Nephron (organoid): ENCODE data around the gene IFI16.
"Not testable (repeated sequence)": the region's sequence is repeated elsewhere in the genome, so short reads cannot be mapped to it uniquely, and the experiment has no call there.

Source experiments
- H3K27ac Mint-ChIP-seq, 3 experiments: 2 replicates each; pipeline ENCODE4 v1.8.0; 2020; ENCODE audit warnings: mixed read lengths in 3 of 3, mild to moderate bottlenecking in 2 of 3, moderate library complexity in 1 of 3
- H3K27me3 Mint-ChIP-seq: 2 replicates; pipeline ENCODE4 v1.8.0; 2021; ENCODE audit warnings: low read depth, mild to moderate bottlenecking, moderate library complexity, mixed read lengths
- H3K36me3 Mint-ChIP-seq: 2 replicates; pipeline ENCODE4 v1.8.0; 2020; ENCODE audit warnings: low read depth, mixed read lengths
- H3K4me1 Mint-ChIP-seq: 2 replicates; pipeline ENCODE4 v1.8.0; 2020; ENCODE audit warnings: mixed read lengths
- H3K4me3 Mint-ChIP-seq, 3 experiments: 2 replicates each; pipeline ENCODE4 v1.8.0; 2020; ENCODE audit warnings: mild to moderate bottlenecking in 3 of 3, mixed read lengths in 3 of 3, moderate library complexity in 2 of 3
- H3K9me3 Mint-ChIP-seq: 2 replicates; pipeline ENCODE4 v1.8.0; 2020; ENCODE audit warnings: mixed read lengths
- TF ChIP-seq, protein P1 (sequence below), 3 experiments: fragments of 200-600 bp; sonication (generic); IDR thresholded peaks; one replicate each; pipeline ENCODE4 v1.5.0; 2021; ENCODE audit warnings: antibody characterized with exemption in 3 of 3; ENCODE audit not compliant: unreplicated experiment in 3 of 3

The IFI16 gene

DNA sequence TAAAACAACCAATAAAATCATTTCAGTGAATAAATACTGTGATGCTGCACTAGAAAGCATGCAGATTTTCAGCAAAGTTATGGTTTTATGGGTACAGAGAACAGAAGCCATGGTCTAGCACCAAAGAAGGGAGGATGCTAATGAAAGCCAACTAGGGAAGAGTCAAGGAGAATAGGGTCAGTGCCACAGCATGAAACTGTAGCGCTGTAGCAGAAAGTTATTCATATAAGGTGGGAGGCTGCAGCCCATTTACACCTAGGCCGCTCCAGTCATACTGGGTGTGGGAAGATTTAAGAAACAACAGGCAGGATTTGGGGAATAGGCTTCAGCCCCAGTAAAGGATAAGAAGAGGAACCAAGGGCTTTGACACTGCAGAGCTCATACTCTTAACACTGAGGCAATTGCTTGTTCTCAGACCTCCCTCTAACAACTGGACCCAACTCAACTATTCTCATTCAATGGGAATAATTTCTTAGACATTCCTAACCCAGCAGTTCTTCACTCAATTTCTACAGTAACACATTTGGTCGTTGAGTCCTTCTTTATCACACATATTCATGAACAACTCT, 4.4 kb downstream of the IFI16 start:
- TF ChIP-seq, protein P1, sequence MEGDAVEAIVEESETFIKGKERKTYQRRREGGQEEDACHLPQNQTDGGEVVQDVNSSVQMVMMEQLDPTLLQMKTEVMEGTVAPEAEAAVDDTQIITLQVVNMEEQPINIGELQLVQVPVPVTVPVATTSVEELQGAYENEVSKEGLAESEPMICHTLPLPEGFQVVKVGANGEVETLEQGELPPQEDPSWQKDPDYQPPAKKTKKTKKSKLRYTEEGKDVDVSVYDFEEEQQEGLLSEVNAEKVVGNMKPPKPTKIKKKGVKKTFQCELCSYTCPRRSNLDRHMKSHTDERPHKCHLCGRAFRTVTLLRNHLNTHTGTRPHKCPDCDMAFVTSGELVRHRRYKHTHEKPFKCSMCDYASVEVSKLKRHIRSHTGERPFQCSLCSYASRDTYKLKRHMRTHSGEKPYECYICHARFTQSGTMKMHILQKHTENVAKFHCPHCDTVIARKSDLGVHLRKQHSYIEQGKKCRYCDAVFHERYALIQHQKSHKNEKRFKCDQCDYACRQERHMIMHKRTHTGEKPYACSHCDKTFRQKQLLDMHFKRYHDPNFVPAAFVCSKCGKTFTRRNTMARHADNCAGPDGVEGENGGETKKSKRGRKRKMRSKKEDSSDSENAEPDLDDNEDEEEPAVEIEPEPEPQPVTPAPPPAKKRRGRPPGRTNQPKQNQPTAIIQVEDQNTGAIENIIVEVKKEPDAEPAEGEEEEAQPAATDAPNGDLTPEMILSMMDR (IDR thresholded peaks at IDR 0.05; ENCODE audit: unreplicated experiment in 3 of 3): no peak
- Mint-ChIP-seq H3K4me1 (peaks cover 25% of the 10 kb centered on the region), H3K27me3 (peaks cover 5% of the 10 kb centered on the region), H3K36me3 (peaks cover 41% of the 10 kb centered on the region), H3K27ac (no peak overlapping the region), H3K4me3 (no peak overlapping the region), H3K9me3 (no peaks in the 10 kb centered on the region)

DNA sequence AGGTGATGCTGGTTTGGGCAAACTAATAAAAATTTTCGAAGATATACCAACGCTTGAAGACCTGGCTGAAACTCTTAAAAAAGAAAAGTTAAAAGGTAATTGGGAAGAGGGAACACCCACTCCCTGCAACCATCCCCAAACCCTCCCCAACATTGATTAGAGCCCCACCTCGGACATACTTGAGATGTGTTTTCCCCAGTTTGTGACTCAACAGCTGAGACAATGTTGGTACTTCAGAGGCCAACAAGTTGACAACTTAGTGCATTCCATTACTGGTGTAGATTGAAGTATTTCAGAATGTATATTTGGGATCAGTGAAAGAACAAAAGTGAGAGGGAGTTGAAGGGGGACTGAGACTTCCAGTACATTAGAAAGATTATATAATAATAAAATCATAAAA, 5.1 kb downstream of the IFI16 start:
- peaks cover 41% of the 10 kb centered on the region for H3K36me3 Mint-ChIP-seq
- H3K27ac Mint-ChIP-seq: no peak overlapping the region

DNA sequence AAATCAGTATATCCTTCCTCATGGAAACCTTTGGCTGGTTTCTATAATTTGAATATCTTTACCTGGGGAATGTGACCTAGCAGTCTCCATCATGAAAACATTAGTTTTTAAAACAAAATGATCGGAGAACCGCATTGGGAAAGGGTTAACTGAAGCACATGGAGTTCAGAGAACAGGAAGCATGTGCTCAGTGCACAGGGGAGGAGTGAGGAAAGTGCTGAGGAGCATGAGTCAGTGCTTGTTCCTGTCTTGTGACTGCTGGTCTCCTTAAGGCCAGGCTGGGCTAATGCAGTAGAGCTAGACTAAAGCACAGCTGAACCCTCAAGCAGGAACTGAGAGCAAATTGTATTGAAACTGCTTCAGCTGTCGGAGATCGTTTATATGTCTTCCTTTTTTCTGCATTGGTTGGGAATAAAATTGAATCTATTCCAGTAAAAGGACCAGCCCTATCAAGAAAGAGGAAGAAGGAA, 5.8 kb downstream of the IFI16 start:
- TF ChIP-seq, protein P1 (IDR thresholded peaks at IDR 0.05; ENCODE audit: unreplicated experiment in 3 of 3): no peak
- Mint-ChIP-seq H3K4me1 (peaks cover 14% of the 10 kb centered on the region), H3K36me3 (peaks cover 46% of the 10 kb centered on the region), H3K27me3 (peaks cover 5% of the 10 kb centered on the region), H3K9me3 (no peaks in the 10 kb centered on the region), H3K4me3 (no peak overlapping the region), H3K27ac (no peak overlapping the region)

More for the DNA sequence above, 5.1 kb downstream of the IFI16 start:
- TF ChIP-seq, protein P1 (IDR thresholded peaks at IDR 0.05; ENCODE audit: unreplicated experiment in 3 of 3): no peak
- Mint-ChIP-seq H3K4me1 (peaks cover 20% of the 10 kb centered on the region), H3K4me3 (no peak overlapping the region), H3K27me3 (peaks cover 5% of the 10 kb centered on the region), H3K9me3 (no peaks in the 10 kb centered on the region)

- Mint-ChIP-seq H3K36me3 (peaks cover 63% of the 10 kb centered on the region), H3K4me1 (no peaks in the 10 kb centered on the region), H3K4me3 (no peak overlapping the region), H3K27me3 (no peaks in the 10 kb centered on the region), H3K27ac (no peak overlapping the region), H3K9me3 (no peaks in the 10 kb centered on the region)
- TF ChIP-seq, protein P1 (IDR thresholded peaks at IDR 0.05; ENCODE audit: unreplicated experiment in 3 of 3): no peak
Observed at GRCh38 chr1:159023723-159024122, 14.0 kb downstream of the IFI16 start.

GRCh38 chr1:159025043-159025442, 15.3 kb downstream of the IFI16 start:
- Mint-ChIP-seq H3K4me3 (no peak overlapping the region), H3K27me3 (no peaks in the 10 kb centered on the region)

DNA sequence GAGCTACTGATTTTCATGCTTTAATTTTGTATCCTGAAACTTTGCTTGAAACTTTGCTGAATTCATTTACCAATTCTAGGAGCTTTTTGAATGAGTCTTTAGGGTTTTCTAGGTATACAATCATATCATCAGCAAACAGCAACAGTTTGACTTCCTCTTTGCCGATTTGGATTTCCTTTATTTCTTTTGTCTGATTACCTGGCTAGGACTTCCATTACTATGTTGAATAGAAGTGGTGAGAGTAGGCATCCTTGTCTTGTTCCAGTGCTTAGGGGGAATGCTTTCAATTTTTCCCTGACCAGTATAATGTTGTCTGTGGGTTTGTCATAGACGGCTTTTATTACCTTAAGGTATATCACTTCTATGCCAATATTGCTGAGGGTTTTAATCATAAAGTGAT, 17.1 kb downstream of the IFI16 start:
- not testable (repeated sequence) for H3K4me1 Mint-ChIP-seq, H3K27me3 Mint-ChIP-seq, H3K4me3 Mint-ChIP-seq, H3K27ac Mint-ChIP-seq
- Mint-ChIP-seq H3K36me3 (peaks cover 65% of the 10 kb centered on the region), H3K9me3 (peaks cover 10% of the 10 kb centered on the region)

More at GRCh38 chr1:159025043-159025442, 15.3 kb downstream of the IFI16 start:
- H3K36me3 Mint-ChIP-seq: peaks cover 67% of the 10 kb centered on the region
- no peak overlapping the region for H3K27ac Mint-ChIP-seq
- no peaks in the 10 kb centered on the region for H3K4me1 Mint-ChIP-seq
- peaks cover 4% of the 10 kb centered on the region for H3K9me3 Mint-ChIP-seq
- TF ChIP-seq, protein P1 (IDR thresholded peaks at IDR 0.05; ENCODE audit: unreplicated experiment in 3 of 3): no peak
